Measurements from ENCODE around the gene SQOR.

Gene SQOR

GRCh38 chr15:45660231-45660979, 25.6 kb downstream of the SQOR start:
- no peak for DNase-seq (ENCODE audit: low read depth)

- no peak for DNase-seq (ENCODE audit: low read depth)
Measured at GRCh38 chr15:45662375-45662774, 27.5 kb downstream of the SQOR start.

DNA sequence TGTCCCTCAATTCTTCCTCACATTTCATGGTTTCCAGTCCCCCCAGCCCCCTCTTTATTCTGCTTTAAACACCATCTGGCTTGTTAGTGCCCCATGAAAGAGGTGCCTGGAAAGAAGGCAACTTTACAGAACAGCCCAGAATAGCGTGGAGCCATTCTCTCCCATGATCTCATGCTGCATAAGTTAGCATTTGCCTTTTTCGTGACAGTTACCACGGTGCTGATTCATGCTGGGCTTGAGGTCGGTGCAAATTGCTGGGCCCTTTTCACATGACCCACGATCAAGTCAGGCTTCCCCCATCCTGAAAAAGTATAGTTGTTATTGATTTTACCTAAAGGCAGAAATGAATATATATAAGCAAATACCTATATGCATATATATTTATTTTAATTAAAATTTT, 29.6 kb downstream of the SQOR start:
- DNase-seq (ENCODE audit: low read depth), result no peak

- DNase-seq (ENCODE audit: low read depth), result no peak
Measured at GRCh38 chr15:45665261-45665660, 30.4 kb downstream of the SQOR start.

DNA sequence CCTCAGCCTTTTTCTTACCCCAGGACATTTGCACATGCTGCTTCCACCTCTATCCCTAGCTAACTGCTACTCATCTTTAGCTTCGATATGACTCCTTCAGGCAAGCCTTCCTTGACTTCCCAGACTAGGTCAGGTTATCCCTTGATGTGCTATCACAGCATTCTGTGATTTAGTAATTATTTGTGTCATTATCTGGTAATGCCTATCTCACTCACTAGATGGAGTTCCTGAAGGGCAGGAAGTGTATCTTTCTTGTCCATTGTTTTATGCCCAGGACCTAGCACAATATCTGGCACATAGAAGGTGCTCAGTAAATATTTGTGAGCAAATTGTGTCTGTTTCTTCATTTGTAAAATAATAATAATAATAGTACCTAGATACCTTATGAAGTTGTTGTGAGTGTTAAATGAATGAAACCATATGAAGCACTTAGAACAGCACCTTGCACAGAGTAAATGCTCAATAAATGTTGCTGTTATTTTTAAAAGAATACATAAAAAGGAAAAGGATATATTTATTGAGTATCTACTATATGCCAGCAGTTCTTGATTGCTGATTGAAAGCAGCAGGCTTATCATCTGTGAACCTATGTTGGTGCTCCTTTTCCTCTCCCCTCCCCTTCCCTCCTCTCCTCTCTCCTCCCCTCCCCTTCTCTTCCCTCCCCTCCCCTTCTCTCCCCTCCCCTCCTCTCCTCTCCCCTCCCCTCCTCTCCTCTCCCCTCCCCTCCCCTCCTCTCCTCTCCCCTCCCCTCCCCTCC, 31.5 kb downstream of the SQOR start:
- DNase-seq (ENCODE audit: low read depth), result no peak

GRCh38 chr15:45667002-45667401, 32.2 kb downstream of the SQOR start:
- DNase-seq (ENCODE audit: low read depth), result no peak

DNA sequence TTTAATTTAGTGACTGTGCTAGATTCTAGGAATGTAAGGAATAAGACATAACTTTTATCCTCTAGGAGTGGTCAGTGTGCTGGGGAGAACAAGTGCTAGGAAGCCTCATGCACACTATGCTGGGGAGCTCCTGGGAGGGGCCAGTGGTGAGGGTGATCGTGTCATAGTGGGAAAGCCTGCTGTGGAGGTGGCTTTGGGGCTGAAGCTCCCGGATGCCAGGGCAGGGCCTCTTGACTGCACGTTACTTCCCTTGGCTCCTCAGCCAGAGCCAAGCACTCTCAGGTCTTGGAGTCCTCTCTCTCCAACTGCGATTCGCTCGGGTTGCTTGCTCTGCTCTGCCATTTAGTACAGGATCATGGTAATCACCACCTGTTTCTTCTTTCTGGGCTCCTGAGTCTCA, 33.6 kb downstream of the SQOR start:
- DNase-seq (ENCODE audit: low read depth), result no peak

GRCh38 chr15:45669422-45669821, 34.6 kb downstream of the SQOR start:
- DNase-seq (ENCODE audit: low read depth), result no peak

- DNase-seq (ENCODE audit: low read depth), result no peak
Measured at GRCh38 chr15:45670091-45670490, 35.3 kb downstream of the SQOR start.

GRCh38 chr15:45670511-45670910, 35.7 kb downstream of the SQOR start:
- DNase-seq (ENCODE audit: low read depth), result no peak

DNA sequence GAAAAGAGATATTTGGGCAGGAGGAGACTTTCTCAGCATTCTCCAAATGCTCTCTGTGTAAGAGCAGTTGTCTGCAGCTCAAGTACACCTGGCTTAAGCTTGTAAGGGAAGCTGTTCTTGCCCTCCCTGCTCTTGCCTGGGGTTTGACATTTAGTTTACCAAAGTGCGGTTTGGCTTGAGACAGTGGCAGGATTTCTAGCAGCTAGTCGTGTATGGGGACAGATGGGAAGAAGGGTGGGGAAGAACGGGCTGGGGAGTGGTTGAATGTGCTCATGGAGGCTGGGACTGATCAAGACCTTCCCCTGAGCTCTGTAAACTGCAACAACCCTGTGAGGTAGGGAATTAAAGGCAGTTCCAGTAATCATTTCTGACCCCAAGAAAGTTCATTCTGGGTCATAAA, 39.8 kb downstream of the SQOR start:
- no peak for DNase-seq (ENCODE audit: low read depth)

DNA sequence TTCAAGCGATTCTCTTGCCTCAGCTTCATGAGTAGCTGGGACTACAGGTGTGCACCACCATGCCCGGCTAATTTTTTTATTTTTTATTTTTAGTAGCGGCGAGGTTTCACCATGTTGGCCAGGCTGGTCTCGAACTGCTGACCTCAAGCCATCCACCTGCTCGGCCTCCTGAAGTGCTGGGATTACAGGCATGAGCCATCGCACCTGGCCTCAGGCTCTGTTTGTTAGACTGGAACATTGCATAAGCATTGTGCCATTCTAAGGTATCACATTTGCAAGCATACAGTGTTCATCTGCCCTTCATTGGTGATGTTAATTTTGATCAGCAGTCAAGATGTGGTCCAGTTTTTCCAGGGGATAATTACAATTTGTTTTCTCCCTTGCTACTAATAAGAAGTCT, 43.0 kb downstream of the SQOR start:
- no peak for DNase-seq (ENCODE audit: low read depth)

GRCh38 chr15:45678459-45679178, 43.8 kb downstream of the SQOR start:
- DNase-seq (ENCODE audit: low read depth), result no peak

DNA sequence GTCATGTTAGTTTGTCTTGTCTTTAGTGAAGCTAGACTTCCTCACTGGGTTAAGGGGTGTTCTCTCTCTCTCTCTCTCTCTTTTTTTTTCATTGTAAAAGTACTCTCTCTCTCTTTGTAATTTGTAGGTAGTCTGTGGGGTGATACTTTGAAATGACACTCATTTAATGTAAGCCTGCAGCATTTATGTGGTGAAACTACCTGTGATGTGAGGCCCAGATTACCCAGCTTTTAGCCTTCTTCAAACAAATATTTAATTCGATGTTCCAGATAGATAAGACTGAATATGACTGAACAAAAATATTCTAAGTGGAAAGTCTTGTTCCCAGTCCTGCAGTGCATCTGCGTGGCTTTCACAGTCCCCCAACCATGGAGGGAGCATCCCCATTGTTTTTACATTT, 49.7 kb downstream of the SQOR start:
- no peak for DNase-seq (ENCODE audit: low read depth)

GRCh38 chr15:45689616-45690015, 54.8 kb downstream of the SQOR start:
- DNase-seq (ENCODE audit: low read depth), result no peak

GRCh38 chr15:45690581-45691260, 55.9 kb downstream of the SQOR start:
- no peak for DNase-seq (ENCODE audit: low read depth)

DNA sequence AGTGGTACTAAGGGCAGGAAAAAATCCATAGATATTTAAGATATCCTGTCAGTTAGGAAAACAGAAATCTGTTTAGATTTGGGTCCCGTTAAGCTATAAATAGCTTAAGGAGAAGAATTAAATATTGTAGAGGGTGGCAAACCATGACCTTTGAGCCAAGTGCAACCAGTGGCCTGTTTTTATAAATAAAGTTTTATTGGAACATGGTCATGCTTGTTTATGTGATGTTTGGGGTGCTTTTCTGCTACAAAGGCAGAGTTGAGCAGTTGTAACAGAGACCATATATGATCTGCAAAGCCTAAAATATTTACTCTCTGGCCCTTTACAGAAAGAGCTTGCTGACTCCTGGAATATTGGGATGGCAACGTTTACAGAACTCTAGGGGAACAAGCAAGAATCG, 66.3 kb downstream of the SQOR start:
- no peak for DNase-seq (ENCODE audit: low read depth)

- no peak for DNase-seq (ENCODE audit: low read depth)
Measured at GRCh38 chr15:45702041-45702440, 67.2 kb downstream of the SQOR start.

- DNase-seq (ENCODE audit: low read depth), result no peak
Measured at GRCh38 chr15:45703670-45704328, 69.0 kb downstream of the SQOR start.

- DNase-seq (ENCODE audit: low read depth), result no peak
Measured at GRCh38 chr15:45704329-45705249, 69.8 kb downstream of the SQOR start.
